ENCODE measurements around the gene APPL1.

APPL1 gene

DNA sequence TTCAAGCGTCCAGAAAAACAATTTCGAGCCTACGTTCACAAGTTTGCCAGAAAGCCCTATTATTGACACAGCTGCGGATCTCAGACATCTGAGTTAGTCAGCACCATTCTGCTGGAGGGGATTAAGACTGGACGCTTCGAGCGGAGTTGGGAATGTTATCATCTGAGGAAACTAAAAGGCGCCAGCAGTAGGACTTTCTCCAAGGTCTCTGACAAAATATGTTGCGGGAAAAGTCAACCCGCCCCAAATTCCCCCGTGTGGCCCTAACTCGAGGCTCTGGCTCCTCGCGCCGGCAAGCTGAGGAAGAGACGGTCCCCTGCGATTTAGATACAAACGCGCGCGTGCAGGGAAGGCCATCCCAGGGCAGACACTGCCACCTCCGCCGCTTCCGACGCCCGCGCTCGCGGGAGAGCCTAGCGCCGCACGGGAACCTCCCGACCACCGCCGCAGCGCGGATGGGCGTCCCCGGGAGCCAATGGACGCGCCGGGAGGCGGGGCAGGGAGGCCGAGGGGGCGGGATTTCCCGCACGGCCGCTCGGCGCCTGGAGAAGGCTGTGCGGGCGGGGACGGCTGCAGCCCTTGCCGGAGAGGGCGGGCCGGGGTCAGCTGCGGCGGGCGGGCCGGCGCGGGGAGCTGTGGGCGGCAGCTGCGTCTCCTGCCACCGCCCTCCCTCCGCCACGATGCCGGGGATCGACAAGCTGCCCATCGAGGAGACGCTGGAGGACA is at the start of gene APPL1:
Gene APPL1 (plus strand): TSS at position 526 of the 726 bp plus-strand sequence. CDS start 155 bp downstream, at position 681.
- in situ Hi-C loops (cut with MboI; ENCODE audit: low sequenced_read_pairs) = no loop called here

- in situ Hi-C loops (cut with MboI; ENCODE audit: low sequenced_read_pairs) = no loop called here
These were observed 47.7 kb upstream of the APPL1 start for GRCh38 chr3:57179580-57180410.

DNA sequence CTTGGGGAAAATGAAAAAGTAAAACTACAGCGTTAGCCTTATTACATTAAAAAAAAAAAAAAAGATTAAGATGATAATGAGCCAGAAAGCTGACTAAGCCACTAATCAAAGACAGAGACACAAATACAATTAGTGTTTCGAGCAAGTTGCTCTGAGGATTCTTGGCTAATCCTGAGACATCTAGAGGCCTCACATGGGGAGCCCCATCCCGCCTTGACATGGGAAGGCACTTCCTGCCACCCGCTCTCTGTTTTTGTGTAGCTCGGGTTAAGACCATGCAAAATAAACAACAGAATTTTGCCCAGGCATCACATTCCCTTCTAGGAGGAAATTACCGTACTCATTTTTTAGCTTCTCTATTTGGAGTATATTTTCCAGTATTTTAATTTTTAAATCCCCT is 43.0 kb upstream of the APPL1 start:
- in situ Hi-C loops (cut with MboI; ENCODE audit: low sequenced_read_pairs) = no loop called here

DNA sequence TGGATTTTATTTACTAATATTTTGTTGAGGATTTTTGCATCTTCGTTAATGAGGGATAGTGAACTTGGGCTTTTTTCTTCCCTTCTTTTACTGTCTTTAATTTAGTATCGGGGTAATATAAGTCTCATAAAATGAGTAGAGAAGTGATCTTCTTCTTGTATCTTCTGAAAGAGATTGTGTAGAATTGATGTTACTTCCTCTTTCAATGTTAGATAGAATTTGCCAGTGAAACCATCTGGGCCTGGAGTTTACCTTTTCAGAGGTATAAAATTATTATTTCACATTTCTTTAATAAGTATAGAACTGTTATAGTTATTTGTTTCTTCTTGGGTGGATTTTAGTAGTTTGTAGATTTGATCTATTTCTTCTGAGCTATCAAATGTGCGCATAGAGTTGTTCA is 35.5 kb upstream of the APPL1 start:
- in situ Hi-C loops (cut with MboI; ENCODE audit: low sequenced_read_pairs) = no loop called here

- in situ Hi-C loops (cut with MboI; ENCODE audit: low sequenced_read_pairs) = no loop called here
These were observed 32.9 kb upstream of the APPL1 start for GRCh38 chr3:57194641-57195040.

DNA sequence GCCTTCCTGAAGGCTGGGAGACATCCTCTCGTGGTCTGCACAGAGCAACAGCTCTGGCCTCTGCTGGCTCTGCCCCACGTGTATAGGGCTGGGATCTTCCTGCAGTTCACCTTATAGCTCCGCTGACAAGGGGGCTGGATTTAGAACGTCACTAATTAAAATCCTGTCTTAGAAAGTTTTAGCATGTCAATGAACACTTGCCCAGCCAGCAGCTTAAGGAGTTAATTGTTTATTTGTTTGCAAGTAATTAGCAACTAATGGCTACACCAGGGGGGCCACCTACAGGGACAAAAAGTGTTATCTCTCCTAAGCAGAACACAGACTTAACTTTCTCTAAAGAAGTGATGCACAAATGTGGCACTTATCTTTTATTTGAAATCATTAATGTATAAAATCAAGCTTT is 27.6 kb upstream of the APPL1 start, which contains the start of gene HESX1:
Gene HESX1 (minus strand): TSS at position 84 of the 403 bp plus-strand sequence. CDS start 60 bp downstream, at position 24.
- in situ Hi-C loops (cut with MboI; ENCODE audit: low sequenced_read_pairs) = no loop called here

GRCh38 chr3:57206423-57206822 is 21.1 kb upstream of the APPL1 start:
- in situ Hi-C loops (cut with MboI; ENCODE audit: low sequenced_read_pairs) = no loop called here

GRCh38 chr3:57221883-57222282 is 5.6 kb upstream of the APPL1 start:
- in situ Hi-C loops (cut with MboI; ENCODE audit: low sequenced_read_pairs) = no loop called here

- in situ Hi-C loops (cut with MboI; ENCODE audit: low sequenced_read_pairs) = no loop called here
These were observed 2.7 kb upstream of the APPL1 start for GRCh38 chr3:57224856-57225255.

- in situ Hi-C loops (cut with MboI; ENCODE audit: low sequenced_read_pairs) = no loop called here
These were observed 1.4 kb upstream of the APPL1 start for GRCh38 chr3:57226176-57226575.

GRCh38 chr3:57227930-57228751 is 612 bp downstream of the APPL1 start:
- in situ Hi-C loops (cut with MboI; ENCODE audit: low sequenced_read_pairs) = no loop called here

GRCh38 chr3:57230006-57230405 is 2.5 kb downstream of the APPL1 start:
- in situ Hi-C loops (cut with MboI; ENCODE audit: low sequenced_read_pairs) = no loop called here

DNA sequence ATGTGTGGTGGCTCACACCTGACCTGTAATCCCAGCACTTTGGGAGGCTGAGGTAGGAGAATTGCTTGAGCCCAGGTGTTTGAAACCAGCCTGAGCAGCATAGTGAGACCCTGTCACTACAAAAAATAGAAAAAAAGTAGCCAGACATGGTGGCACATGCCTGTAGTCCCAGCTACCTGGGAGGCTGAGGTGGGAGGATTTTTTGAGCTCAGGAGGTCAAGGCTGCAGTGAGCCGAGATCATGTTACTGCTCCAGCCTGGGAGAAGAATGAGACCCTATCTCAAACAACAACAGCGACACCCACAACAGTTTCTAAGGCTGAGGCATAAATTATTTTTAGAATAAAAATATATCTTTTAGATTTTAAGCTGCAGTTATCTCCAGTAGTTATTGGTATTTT is 6.3 kb downstream of the APPL1 start:
- in situ Hi-C loops (cut with MboI; ENCODE audit: low sequenced_read_pairs) = no loop called here

- in situ Hi-C loops (cut with MboI; ENCODE audit: low sequenced_read_pairs) = no loop called here
These were observed 7.4 kb downstream of the APPL1 start for GRCh38 chr3:57234613-57235575.

DNA sequence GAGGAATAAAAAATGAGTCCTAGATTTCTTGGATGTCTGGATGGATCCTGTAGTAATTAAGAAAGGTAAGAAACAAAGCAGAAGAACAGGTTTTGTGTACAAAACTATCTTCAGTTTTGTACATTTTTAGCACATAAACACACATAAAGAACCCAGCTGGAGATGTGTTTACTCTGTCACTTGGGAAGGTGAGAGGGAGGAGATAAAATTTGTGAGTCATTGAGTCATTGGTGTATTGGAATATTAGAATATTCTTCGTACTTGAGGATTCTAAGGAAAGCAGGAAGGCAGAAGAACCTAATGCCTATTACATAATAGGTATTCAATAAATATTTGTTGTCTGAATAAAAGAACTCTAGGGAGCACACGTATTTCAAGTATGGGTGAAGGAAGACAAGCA is 17.4 kb downstream of the APPL1 start:
- in situ Hi-C loops (cut with MboI; ENCODE audit: low sequenced_read_pairs) = no loop called here

- in situ Hi-C loops (cut with MboI; ENCODE audit: low sequenced_read_pairs) = no loop called here
These were observed 24.9 kb downstream of the APPL1 start for GRCh38 chr3:57252404-57252803.

GRCh38 chr3:57256844-57257243 is 29.3 kb downstream of the APPL1 start:
- in situ Hi-C loops (cut with MboI; ENCODE audit: low sequenced_read_pairs) = no loop called here

GRCh38 chr3:57257678-57258077 is 30.1 kb downstream of the APPL1 start:
- in situ Hi-C loops (cut with MboI; ENCODE audit: low sequenced_read_pairs) = no loop called here

GRCh38 chr3:57261119-57261518 is 33.6 kb downstream of the APPL1 start:
- in situ Hi-C loops (cut with MboI; ENCODE audit: low sequenced_read_pairs) = no loop called here

DNA sequence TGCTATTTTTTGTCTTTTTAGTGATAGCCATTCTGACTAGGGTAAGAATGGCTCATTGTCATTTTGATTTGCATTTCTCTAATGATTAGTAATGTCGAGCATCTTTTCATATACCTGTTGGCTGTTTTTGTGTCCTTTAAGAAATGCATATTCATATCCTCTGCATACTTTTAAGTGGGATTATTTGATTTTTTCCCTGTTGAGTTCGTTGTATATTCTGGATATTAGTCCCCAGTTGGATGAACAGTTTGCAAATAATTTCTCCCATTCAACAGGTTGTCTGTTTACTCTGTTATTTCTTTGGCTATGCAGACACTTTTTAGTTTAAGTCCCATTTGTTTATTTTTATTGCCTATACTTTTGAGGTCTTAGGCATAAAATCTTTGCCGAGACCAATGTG is 34.4 kb downstream of the APPL1 start:
- in situ Hi-C loops (cut with MboI; ENCODE audit: low sequenced_read_pairs) = no loop called here

Measured in hTERT RPE-1 (cell line).